Esophagus squamous epithelium (tissue), 4 donors: ENCODE data around the gene PNPLA8.

Experiments used
- POLR2A ChIP-seq, 4 donors: fragments of 450-650 bp; IDR thresholded peaks; one replicate each; pipeline ENCODE4 v1.6.1; 2017; ENCODE audit warnings: antibody characterized with exemption in 4 of 4, mild to moderate bottlenecking in 4 of 4, moderate library complexity in 3 of 4
- TF ChIP-seq, protein P1 (sequence below), 6 experiments: fragments of 450-650 bp in 4 of 6; fragments of 200-600 bp in 2 of 6; sonication (generic) in 2 of 6; IDR thresholded peaks; one replicate each; pipeline ENCODE4 v1.5.1; 2016 to 2019; ENCODE audit warnings: antibody characterized with exemption in 6 of 6, mild to moderate bottlenecking in 4 of 6, moderate library complexity in 4 of 6

GRCh38 chr7:108455998-108456677, 69.8 kb downstream of the PNPLA8 start, which contains the start of gene NRCAM:
- TF ChIP-seq, protein P1, sequence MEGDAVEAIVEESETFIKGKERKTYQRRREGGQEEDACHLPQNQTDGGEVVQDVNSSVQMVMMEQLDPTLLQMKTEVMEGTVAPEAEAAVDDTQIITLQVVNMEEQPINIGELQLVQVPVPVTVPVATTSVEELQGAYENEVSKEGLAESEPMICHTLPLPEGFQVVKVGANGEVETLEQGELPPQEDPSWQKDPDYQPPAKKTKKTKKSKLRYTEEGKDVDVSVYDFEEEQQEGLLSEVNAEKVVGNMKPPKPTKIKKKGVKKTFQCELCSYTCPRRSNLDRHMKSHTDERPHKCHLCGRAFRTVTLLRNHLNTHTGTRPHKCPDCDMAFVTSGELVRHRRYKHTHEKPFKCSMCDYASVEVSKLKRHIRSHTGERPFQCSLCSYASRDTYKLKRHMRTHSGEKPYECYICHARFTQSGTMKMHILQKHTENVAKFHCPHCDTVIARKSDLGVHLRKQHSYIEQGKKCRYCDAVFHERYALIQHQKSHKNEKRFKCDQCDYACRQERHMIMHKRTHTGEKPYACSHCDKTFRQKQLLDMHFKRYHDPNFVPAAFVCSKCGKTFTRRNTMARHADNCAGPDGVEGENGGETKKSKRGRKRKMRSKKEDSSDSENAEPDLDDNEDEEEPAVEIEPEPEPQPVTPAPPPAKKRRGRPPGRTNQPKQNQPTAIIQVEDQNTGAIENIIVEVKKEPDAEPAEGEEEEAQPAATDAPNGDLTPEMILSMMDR (IDR thresholded peaks at IDR 0.05): peak in 1 of 6 experiments; percentile 16
- TF ChIP-seq POLR2A (IDR thresholded peaks at IDR 0.05): no peak
